Esophagus (tissue), 2 donors: ENCODE data around the gene SMOC2. TPM values are rescaled to one million over a fixed set of nuclear protein-coding genes. Genes with fewer than 3 reads are reported as not detected.

Experiments
- H3K27ac ChIP-seq, 2 donors: one replicate each; pipeline ENCODE4 v1.5.1; 2013; ENCODE audit warnings: low read depth in 2 of 2, mild to moderate bottlenecking in 2 of 2, inconsistent platforms in 1 of 2, low read length in 1 of 2, moderate library complexity in 1 of 2
- H3K27me3 ChIP-seq, 2 donors: one replicate each; pipeline ENCODE4 v1.6.1; 2013; ENCODE audit warnings: low read length in 2 of 2, control low read depth in 1 of 2, mild to moderate bottlenecking in 1 of 2; ENCODE audit not compliant: insufficient read depth in 2 of 2, control insufficient read depth in 1 of 2
- H3K36me3 ChIP-seq, 2 donors: one replicate each; pipeline ENCODE4 v1.6.1; 2013; ENCODE audit warnings: low read length in 1 of 2; ENCODE audit not compliant: control insufficient read depth in 2 of 2, insufficient read depth in 2 of 2
- H3K4me1 ChIP-seq, 2 donors: one replicate each; pipeline ENCODE4 v1.6.1; 2013; ENCODE audit warnings: low read length in 1 of 2; ENCODE audit not compliant: control insufficient read depth in 2 of 2, insufficient read depth in 2 of 2
- H3K4me3 ChIP-seq, 2 donors: one replicate each; pipeline ENCODE4 v1.5.1; 2013; ENCODE audit warnings: low read length in 2 of 2, mild to moderate bottlenecking in 2 of 2, low read depth in 1 of 2, moderate library complexity in 1 of 2
- H3K9me3 ChIP-seq, 2 donors: one replicate each; pipeline ENCODE4 v1.6.1; 2013; ENCODE audit warnings: mild to moderate bottlenecking in 2 of 2, low read depth in 1 of 2, low read length in 1 of 2, moderate library complexity in 1 of 2; ENCODE audit not compliant: control insufficient read depth in 2 of 2, insufficient read depth in 1 of 2
- WGBS, 2 donors: extraction: QIAGEN DNeasy Blood & Tissue Kit; methylation state at CpG; one replicate each; pipeline ENCODE4 v1.1.7; 2013; 5-methylcytosine and 5-hydroxymethylcytosine counted together
- polyA plus RNA-seq, 2 donors: library from polyadenylated mRNA; stranded (reverse); fragments of 200-250 nt; gene quantifications; one replicate each; pipeline ENCODE4 v1.2.3, GENCODE V29; 2013
- donor health status: healthy with polysubstance abuse.
- donor health status: Bipolar disorder and iron deficiency.

SMOC2 gene
- polyA plus RNA-seq, 2 donors, result 4.6 to 14.4 TPM

DNA sequence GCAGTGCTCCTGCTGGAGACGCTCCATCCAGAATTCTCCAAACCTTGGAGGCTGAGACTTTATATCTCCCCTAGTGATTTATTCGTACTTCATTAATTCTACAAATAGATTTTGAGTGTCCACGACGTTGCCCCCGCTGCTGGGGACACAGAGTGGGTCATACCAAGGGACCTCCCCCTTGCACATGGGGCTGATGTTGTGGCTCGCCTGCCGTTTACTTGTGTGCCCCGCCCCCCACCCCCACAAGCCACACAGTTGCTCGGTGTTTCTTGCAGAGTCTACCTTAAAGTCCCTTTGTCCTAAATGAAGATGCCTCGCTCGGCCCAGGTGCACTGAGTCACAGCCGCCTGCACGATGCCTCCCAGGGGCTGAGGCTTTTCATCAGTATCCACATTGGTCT is 20.3 kb upstream of the SMOC2 start:
- Histone ChIP-seq H3K27ac (no peak overlapping the region), H3K4me1 (peaks cover 0 to 1% of the 10 kb centered on the region in 2 donors), H3K9me3 (no peaks in the 10 kb centered on the region), H3K4me3 (no peak overlapping the region), H3K27me3 (no peaks in the 10 kb centered on the region), H3K36me3 (no peaks in the 10 kb centered on the region)
- 85 to 89% methylated on average over 13 of the region's 13 CpGs for WGBS, 2 donors

DNA sequence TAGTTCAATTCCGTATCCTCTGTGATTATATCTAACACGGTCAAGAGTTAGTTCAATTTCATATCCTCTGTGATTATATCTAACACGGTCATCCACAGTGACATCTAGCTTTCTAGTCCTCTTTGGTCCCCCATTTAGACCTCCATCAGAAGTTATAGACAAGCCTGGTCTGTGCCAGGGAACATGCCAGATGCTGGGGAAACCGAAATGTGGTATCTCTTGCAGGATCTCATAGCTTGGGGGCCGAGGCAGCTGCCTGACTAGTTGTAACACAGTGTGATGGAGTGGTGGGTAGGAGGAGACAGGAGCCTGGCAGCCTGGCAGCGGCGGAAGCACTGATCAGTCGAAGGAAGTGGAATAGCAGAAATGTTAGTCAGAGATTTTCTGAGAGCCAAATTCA is 13.8 kb upstream of the SMOC2 start:
- no peaks in the 10 kb centered on the region for H3K36me3 ChIP-seq
- 82 to 89% methylated on average over 8 of the region's 8 CpGs for WGBS, 2 donors
- H3K27me3 ChIP-seq, result no peaks in the 10 kb centered on the region
- H3K4me1 ChIP-seq, result no peaks in the 10 kb centered on the region
- H3K27ac ChIP-seq, result no peak overlapping the region
- H3K9me3 ChIP-seq, result no peaks in the 10 kb centered on the region
- H3K4me3 ChIP-seq, result no peak overlapping the region

DNA sequence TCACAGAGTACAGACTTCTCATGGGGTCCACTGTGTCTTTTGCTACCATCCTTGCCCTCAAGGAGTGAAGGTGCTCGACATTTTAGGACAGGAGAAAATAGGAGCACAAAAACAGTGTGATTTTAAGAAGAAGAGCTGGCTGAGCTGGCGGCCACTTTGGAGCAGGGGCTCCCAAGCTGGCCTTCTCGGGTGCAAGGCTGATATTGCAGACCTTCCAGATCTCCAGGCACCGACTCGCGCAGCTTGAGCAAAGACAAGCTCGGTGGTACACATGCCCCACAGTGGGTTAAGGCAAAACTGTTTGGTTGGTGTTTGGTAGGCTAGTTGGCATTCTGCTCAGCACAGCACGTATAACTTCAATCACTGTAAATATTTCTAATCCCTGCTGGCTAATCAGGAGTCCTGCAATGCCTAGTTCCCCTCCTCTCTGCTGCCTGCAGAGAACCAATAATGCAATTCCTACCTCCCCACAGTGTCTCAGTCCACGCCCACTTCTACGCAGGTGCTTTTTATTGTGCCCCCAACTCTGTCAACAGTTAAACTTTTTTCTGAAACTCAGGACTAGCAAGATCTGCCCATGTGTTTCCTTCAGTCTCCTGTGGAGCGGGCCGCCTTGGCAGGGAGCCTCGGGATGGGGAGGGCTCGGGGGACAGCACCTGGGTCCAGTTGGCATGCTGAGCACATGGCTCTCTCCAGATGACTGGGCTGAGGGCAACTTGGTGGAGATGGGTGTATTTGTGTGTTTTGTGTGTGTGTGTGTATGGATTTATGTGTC is 12.7 kb upstream of the SMOC2 start:
- H3K27ac ChIP-seq, result no peak overlapping the region
- 68 to 74% methylated on average over 14 of the region's 14 CpGs for WGBS, 2 donors
- H3K4me3 ChIP-seq, result no peak overlapping the region
- no peaks in the 10 kb centered on the region for H3K27me3 ChIP-seq
- H3K4me1 ChIP-seq, result no peaks in the 10 kb centered on the region
- H3K9me3 ChIP-seq, result no peaks in the 10 kb centered on the region
- no peaks in the 10 kb centered on the region for H3K36me3 ChIP-seq

DNA sequence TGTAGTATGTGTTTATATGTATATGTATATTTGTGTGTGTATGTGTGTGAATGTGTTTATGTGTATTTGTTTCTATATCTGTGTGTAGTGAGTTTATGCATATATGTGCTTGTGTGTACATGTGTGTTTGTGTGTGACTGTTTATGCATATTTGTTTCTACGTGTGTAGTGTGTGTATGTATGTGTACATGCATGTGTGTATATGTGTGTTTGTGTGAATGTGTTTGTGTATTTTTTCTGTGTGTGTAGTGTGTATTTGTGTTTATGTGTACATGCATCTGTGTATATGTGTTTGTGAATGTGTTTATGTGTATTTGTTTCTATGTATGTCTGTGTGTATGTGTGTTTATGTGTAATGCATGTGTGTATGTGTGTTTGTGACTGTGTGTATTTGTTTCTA is 12.1 kb upstream of the SMOC2 start:
- no peaks in the 10 kb centered on the region for H3K9me3 ChIP-seq
- H3K27ac ChIP-seq, result no peak overlapping the region
- H3K4me3 ChIP-seq, result no peak overlapping the region
- H3K36me3 ChIP-seq, result no peaks in the 10 kb centered on the region
- WGBS, 2 donors, result 91 to 95% methylated on average over 1 of the region's 1 CpG
- no peaks in the 10 kb centered on the region for H3K4me1 ChIP-seq
- no peaks in the 10 kb centered on the region for H3K27me3 ChIP-seq

DNA sequence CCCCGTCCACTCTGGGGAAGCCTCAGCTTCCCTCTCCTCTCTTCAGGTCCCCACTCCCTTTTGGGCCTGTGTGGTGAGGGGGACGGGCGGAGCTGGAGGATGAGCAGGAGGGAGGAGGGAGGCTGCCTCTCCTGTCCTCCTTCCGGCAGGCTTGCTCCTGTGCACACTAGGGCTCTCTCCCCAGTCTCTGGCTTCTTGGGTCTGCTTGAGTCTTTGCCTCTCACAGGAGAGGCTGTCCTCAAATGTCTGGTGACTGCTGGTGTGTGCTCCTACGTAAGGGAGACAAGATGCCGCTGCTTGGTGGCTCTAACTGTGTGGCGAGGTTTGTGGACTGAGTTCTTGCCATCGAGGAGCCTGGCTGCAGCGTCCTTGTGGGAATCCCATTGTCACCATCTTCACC is 8.8 kb upstream of the SMOC2 start:
- no peaks in the 10 kb centered on the region for H3K36me3 ChIP-seq
- no peaks in the 10 kb centered on the region for H3K27me3 ChIP-seq
- no peaks in the 10 kb centered on the region for H3K9me3 ChIP-seq
- no peak overlapping the region for H3K27ac ChIP-seq
- H3K4me1 ChIP-seq, result no peaks in the 10 kb centered on the region
- 86 to 92% methylated on average over 9 of the region's 9 CpGs for WGBS, 2 donors
- no peak overlapping the region for H3K4me3 ChIP-seq

DNA sequence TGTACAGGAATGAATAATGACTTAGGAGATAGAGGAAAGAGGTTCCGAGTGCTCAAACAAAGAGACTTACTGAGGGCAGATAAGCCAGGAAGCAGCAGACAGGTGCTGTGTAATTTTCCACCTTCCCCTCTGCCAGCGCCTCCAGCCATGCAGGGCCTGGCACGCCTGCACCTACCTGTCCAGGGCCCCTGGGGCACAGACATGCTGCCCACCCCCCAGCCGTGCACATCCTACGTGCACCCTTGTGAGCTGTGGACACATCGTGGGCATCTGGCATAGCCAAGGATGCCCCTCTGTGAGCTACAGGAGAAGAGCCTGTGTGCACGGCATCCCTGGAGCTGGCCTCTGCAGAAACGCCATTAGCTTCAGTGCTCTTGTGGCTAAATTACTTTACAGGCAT is 7.1 kb upstream of the SMOC2 start:
- Histone ChIP-seq H3K9me3 (no peaks in the 10 kb centered on the region), H3K4me1 (no peaks in the 10 kb centered on the region), H3K27ac (no peak overlapping the region), H3K36me3 (no peaks in the 10 kb centered on the region), H3K27me3 (no peaks in the 10 kb centered on the region), H3K4me3 (no peak overlapping the region)
- WGBS, 2 donors, result 62 to 70% methylated on average over 8 of the region's 8 CpGs

DNA sequence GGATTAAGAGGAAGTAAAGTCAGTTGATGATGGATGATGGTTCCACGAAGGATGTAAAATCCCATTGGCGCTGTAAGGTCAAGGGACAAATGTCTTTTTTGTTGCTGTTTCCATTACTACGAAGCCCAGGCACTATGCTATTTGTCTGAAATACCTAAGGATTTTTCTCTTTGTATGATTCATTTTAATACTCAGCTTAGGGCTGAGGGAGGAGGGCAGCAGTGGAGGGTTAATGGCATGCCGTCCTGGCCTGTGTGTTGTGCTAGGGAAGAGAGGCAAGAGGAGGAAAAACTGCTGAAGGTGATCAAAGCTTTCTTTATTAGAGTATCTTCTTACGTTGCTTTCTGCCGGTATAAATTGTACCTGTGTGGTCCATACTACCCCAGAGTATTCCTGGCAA is 6.5 kb upstream of the SMOC2 start:
- Histone ChIP-seq H3K4me3 (no peak overlapping the region), H3K9me3 (no peaks in the 10 kb centered on the region), H3K36me3 (no peaks in the 10 kb centered on the region), H3K27ac (no peak overlapping the region), H3K27me3 (no peaks in the 10 kb centered on the region), H3K4me1 (no peaks in the 10 kb centered on the region)
- WGBS, 2 donors, result 72% methylated on average over 6 of the region's 6 CpGs

DNA sequence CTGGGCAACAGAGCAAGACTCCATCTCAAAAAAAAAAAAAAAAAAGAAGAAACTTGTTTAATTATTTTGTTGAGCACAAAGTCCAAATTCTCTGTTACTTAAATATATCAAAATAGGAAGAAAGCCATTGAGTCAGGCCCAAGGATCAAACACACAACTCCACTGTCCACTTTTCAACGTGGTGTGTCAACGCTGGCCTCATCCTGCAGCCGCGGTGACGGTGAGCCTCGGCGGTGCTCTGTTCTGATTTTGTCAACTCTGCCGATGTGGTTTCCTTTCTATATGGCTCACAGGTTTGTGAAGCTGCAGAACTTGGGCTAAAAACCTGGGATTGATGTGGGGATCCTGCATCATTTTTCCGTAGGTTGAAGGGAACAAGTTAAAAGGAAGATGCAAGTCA is 3.2 kb upstream of the SMOC2 start:
- 84 to 88% methylated on average over 9 of the region's 9 CpGs for WGBS, 2 donors
- H3K36me3 ChIP-seq, result no peaks in the 10 kb centered on the region

DNA sequence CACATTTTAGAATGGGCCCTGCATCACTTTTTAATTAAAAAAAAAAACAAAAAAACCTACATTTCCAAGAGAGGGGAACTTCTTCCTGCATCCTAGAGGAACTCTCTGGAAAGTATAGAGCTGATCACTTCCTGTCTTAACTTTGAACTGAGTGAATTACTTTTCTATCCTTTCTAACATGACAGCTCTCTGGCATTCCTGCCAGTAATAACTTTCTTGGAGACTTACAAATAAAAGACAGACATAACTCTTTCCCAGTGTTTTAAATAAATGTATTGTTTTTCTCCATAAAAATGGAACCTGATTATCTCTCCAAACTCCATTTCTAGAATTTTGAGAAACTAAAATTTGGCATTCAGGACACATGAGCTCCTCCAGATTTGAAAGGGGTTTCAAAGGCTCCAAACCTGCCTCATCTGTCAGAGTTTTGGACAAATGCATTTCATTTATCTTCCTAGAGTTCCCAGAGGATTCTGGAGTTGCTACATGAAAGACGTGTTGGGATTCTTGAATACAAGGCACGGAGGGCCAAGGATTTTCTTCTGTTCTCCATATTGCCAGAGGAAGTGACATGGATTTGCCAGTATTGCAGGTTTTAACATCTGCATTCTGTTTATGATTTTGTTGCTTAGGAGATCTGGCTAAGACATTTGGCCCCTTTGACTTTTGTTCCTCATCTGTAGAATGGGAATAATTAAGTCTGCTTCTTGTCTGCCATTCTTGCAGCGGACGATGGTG is 2.0 kb upstream of the SMOC2 start:
- Histone ChIP-seq H3K4me3 (no peak overlapping the region), H3K9me3 (peaks cover 0 to 3% of the 10 kb centered on the region in 2 donors), H3K36me3 (no peaks in the 10 kb centered on the region), H3K27ac (no peak overlapping the region), H3K27me3 (peaks cover 0 to 3% of the 10 kb centered on the region in 2 donors), H3K4me1 (no peaks in the 10 kb centered on the region)
- 72 to 73% methylated on average over 4 of the region's 4 CpGs for whole genome bisulfite sequencing, 2 donors

More for the DNA sequence above, 3.2 kb upstream of the SMOC2 start:
- no peak overlapping the region for H3K4me3 ChIP-seq
- H3K27ac ChIP-seq, result no peak overlapping the region
- H3K9me3 ChIP-seq, result peaks cover 0 to 3% of the 10 kb centered on the region in 2 donors
- peaks cover 0 to 3% of the 10 kb centered on the region in 2 donors for H3K27me3 ChIP-seq
- H3K4me1 ChIP-seq, result no peaks in the 10 kb centered on the region
